ENCODE measurements around the gene LRRC36. TPM values are rescaled to one million over a fixed set of nuclear protein-coding genes. Genes with fewer than 3 reads are reported as not detected.

LRRC36 gene
- polyA plus RNA-seq, 4 donors: 1.5 to 7.7 (median 4.6) TPM

Other genes starting within 250 kb of the LRRC36 start
- gene PHAF1, start 216.9 kb upstream of the LRRC36 start, polyA plus RNA-seq (ENCODE audit: insufficient read length in 4 of 4): 10 to 100 TPM; 21.4 to 28.3 (median 24.6) TPM
- gene B3GNT9, start 175.8 kb upstream of the LRRC36 start, polyA plus RNA-seq (ENCODE audit: insufficient read length in 4 of 4): 10 to 100 TPM in 3 of 4 donors, 1 to 10 TPM in 1; 8.5 to 40.1 (median 11.6) TPM
- gene TRADD, start 166.9 kb upstream of the LRRC36 start, polyA plus RNA-seq (ENCODE audit: insufficient read length in 4 of 4): 1 to 10 TPM; 2.9 to 7.5 (median 3.8) TPM
- gene FBXL8, start 166.9 kb upstream of the LRRC36 start, polyA plus RNA-seq (ENCODE audit: insufficient read length in 4 of 4): 1 to 10 TPM; 1.2 to 2.5 (median 1.6) TPM
- 1 to 10 TPM; 1.4 to 5.7 (median 2.3) TPM for gene HSF4, start 162.1 kb upstream of the LRRC36 start, polyA plus RNA-seq (ENCODE audit: insufficient read length in 4 of 4)
- 1 to 10 TPM; 2.4 to 7.6 (median 4.9) TPM for gene NOL3, start 156.3 kb upstream of the LRRC36 start, polyA plus RNA-seq (ENCODE audit: insufficient read length in 4 of 4)
- 10 to 100 TPM; 29.3 to 61.4 (median 42.3) TPM for gene MATCAP1, start 142.9 kb upstream of the LRRC36 start, polyA plus RNA-seq (ENCODE audit: insufficient read length in 4 of 4)
- gene EXOC3L1, start 136.7 kb upstream of the LRRC36 start, polyA plus RNA-seq (ENCODE audit: insufficient read length in 4 of 4): 1 to 10 TPM; 2.3 to 7.7 (median 4.3) TPM
- gene E2F4, start 134.7 kb upstream of the LRRC36 start, polyA plus RNA-seq (ENCODE audit: insufficient read length in 4 of 4): 10 to 100 TPM; 50.0 to 71.4 (median 50.9) TPM
- gene ELMO3, start 127.7 kb upstream of the LRRC36 start, polyA plus RNA-seq (ENCODE audit: insufficient read length in 4 of 4): 1 to 10 TPM in 3 of 4 donors, under 1 TPM in 1; 0.86 to 8.5 (median 5.5) TPM
- gene TMEM208, start 99.7 kb upstream of the LRRC36 start, polyA plus RNA-seq (ENCODE audit: insufficient read length in 4 of 4): 10 to 100 TPM; 30.6 to 46.4 (median 37.3) TPM
- 10 to 100 TPM; 37.6 to 51.7 (median 40.2) TPM for gene FHOD1, start 79.3 kb upstream of the LRRC36 start, polyA plus RNA-seq (ENCODE audit: insufficient read length in 4 of 4)
- 1 to 10 TPM; 2.6 to 5.9 (median 4.5) TPM for gene SLC9A5, start 77.8 kb upstream of the LRRC36 start, polyA plus RNA-seq (ENCODE audit: insufficient read length in 4 of 4)
- 10 to 100 TPM in 3 of 4 donors, 1 to 10 TPM in 1; 9.5 to 28.0 (median 14.5) TPM for gene PLEKHG4, start 47.3 kb upstream of the LRRC36 start, polyA plus RNA-seq (ENCODE audit: insufficient read length in 4 of 4)
- 1 to 10 TPM in 2 of 4 donors, under 1 TPM in 2; 0.50 to 2.3 (median 1.2) TPM for gene KCTD19, start 74 bp upstream of the LRRC36 start, polyA plus RNA-seq (ENCODE audit: insufficient read length in 4 of 4)
- gene TPPP3, start 66.7 kb downstream of the LRRC36 start, polyA plus RNA-seq (ENCODE audit: insufficient read length in 4 of 4): 10 to 100 TPM; 44.8 to 63.4 (median 53.2) TPM
- 10 to 100 TPM; 10.4 to 18.0 (median 11.9) TPM for gene ZDHHC1, start 89.7 kb downstream of the LRRC36 start, polyA plus RNA-seq (ENCODE audit: insufficient read length in 4 of 4)
- 10 to 100 TPM; 16.5 to 74.4 (median 45.6) TPM for gene HSD11B2, start 104.3 kb downstream of the LRRC36 start, polyA plus RNA-seq (ENCODE audit: insufficient read length in 4 of 4)
- gene ATP6V0D1, start 154.3 kb downstream of the LRRC36 start, polyA plus RNA-seq (ENCODE audit: insufficient read length in 4 of 4): 10 to 100 TPM; 66.2 to 96.0 (median 84.0) TPM
- gene AGRP, start 156.7 kb downstream of the LRRC36 start, polyA plus RNA-seq (ENCODE audit: insufficient read length in 4 of 4): under 1 TPM in 1 of 4 donors, not detected in 3; 0.34 TPM
- 100 to 1,000 TPM in 3 of 4 donors, 10 to 100 TPM in 1; 40.9 to 136 (median 116) TPM for gene RIPOR1, start 202.0 kb downstream of the LRRC36 start, polyA plus RNA-seq (ENCODE audit: insufficient read length in 4 of 4)
- 10 to 100 TPM; 68.3 to 87.1 (median 81.8) TPM for gene CTCF, start 235.7 kb downstream of the LRRC36 start, polyA plus RNA-seq (ENCODE audit: insufficient read length in 4 of 4)